ENCODE data around the gene ABHD16A. TPM values are rescaled to one million over a fixed set of nuclear protein-coding genes. Genes with fewer than 3 reads are reported as not detected.
A peak's percentile ranks its signal among the peaks of the same experiment; 100 is the strongest.

Gene ABHD16A
- total and polyA plus RNA-seq, 7 donors: 26.6 to 56.6 (median 34.4) TPM

- Histone ChIP-seq H3K36me3 (ENCODE audit: insufficient read depth in 1 of 2, low read depth in 1 of 2) (peaks cover 0 to 28% of the 10 kb centered on the region in 2 donors), H3K4me3 (peak within 1 kb of the TSS; percentile 71), H3K27me3 (ENCODE audit: insufficient read depth in 3 of 3, low read length in 2 of 3) (peaks cover 0 to 11% (median 0%) of the 10 kb centered on the region in 3 donors), H3K27ac (peak within 1 kb of the TSS; percentile 74), H3K4me1 (peaks cover 27% of the 10 kb centered on the region), H3K9me3 (no peaks in the 10 kb centered on the region)
- DNase-seq (peak; percentile 87 to 90), ATAC-seq (peak; percentile 17 to 35 (median 24))
- 5 to 9% (median 8%) methylated on average over 20 to 24 of the region's 24 CpGs for WGBS, 3 donors
- TF ChIP-seq CTCF (IDR thresholded peaks at IDR 0.05): no peak
- intact Hi-C loops (cut with DNase I): loop anchor here in 1 of 2 donors (5.0 kb wide), 1 partner anchor 69 kb away; the partner anchor contains the start of genes CSNK2B and LY6G5B
Measured at GRCh38 chr6:31736021-31736767, 33.1 kb upstream of the ABHD16A start, which contains the start of gene CLIC1. Gene CLIC1, minus strand, starts transcription at chr6:31736530. Its CDS starts 230 bp downstream, at chr6:31736300.

- intact Hi-C loops (cut with DNase I): loop anchor here in 1 of 2 donors (5.0 kb wide), 1 partner anchor 68 kb away; the partner anchor contains the start of genes CSNK2B and LY6G5B
- H3K27me3 ChIP-seq (ENCODE audit: insufficient read depth in 3 of 3, low read length in 2 of 3): peaks cover 0 to 11% (median 0%) of the 10 kb centered on the region in 3 donors
- H3K4me3 ChIP-seq: peak overlapping the region; percentile 71
- H3K27ac ChIP-seq: peak overlapping the region; percentile 74
- ATAC-seq (peak in 1 of 4 donors; percentile 26), DNase-seq (no peak)
- WGBS, 3 donors: 13 to 17% (median 14%) methylated on average over 18 of the region's 18 CpGs
- H3K36me3 ChIP-seq (ENCODE audit: insufficient read depth in 1 of 2, low read depth in 1 of 2): peaks cover 0 to 35% of the 10 kb centered on the region in 2 donors
- peaks cover 27% of the 10 kb centered on the region for H3K4me1 ChIP-seq
- no peak for TF ChIP-seq CTCF (IDR thresholded peaks at IDR 0.05)
- H3K9me3 ChIP-seq: no peaks in the 10 kb centered on the region
Measured at GRCh38 chr6:31734821-31735406, 31.8 kb upstream of the ABHD16A start.

- intact Hi-C loops (cut with DNase I): no loop called here
- 38 to 53% (median 53%) methylated on average over 2 of the region's 2 CpGs for WGBS, 3 donors
- peak overlapping the region; percentile 74 for H3K27ac ChIP-seq
- peak overlapping the region; percentile 71 for H3K4me3 ChIP-seq
- TF ChIP-seq CTCF (IDR thresholded peaks at IDR 0.05): no peak
- H3K4me1 ChIP-seq: peaks cover 24% of the 10 kb centered on the region
- no peaks in the 10 kb centered on the region for H3K9me3 ChIP-seq
- peaks cover 0 to 11% (median 0%) of the 10 kb centered on the region in 3 donors for H3K27me3 ChIP-seq (ENCODE audit: insufficient read depth in 3 of 3, low read length in 2 of 3)
- ATAC-seq (peak in 1 of 4 donors; percentile 20), DNase-seq (no peak)
- peaks cover 0 to 35% of the 10 kb centered on the region in 2 donors for H3K36me3 ChIP-seq (ENCODE audit: insufficient read depth in 1 of 2, low read depth in 1 of 2)
Measured at GRCh38 chr6:31734247-31734820, 31.2 kb upstream of the ABHD16A start.

GRCh38 chr6:31733734-31734133, 30.6 kb upstream of the ABHD16A start:
- TF ChIP-seq CTCF (IDR thresholded peaks at IDR 0.05): no peak

More at GRCh38 chr6:31733734-31734133, 30.6 kb upstream of the ABHD16A start:
- 82 to 92% (median 87%) methylated on average over 4 of the region's 4 CpGs for WGBS, 3 donors
- no peaks in the 10 kb centered on the region for H3K9me3 ChIP-seq
- H3K4me3 ChIP-seq: no peak overlapping the region
- intact Hi-C loops (cut with DNase I): no loop called here
- DNase-seq (no peak), ATAC-seq (no peak)
- peaks cover 0 to 35% of the 10 kb centered on the region in 2 donors for H3K36me3 ChIP-seq (ENCODE audit: insufficient read depth in 1 of 2, low read depth in 1 of 2)
- peaks cover 26% of the 10 kb centered on the region for H3K4me1 ChIP-seq
- H3K27me3 ChIP-seq (ENCODE audit: insufficient read depth in 3 of 3, low read length in 2 of 3): peaks cover 0 to 11% (median 0%) of the 10 kb centered on the region in 3 donors
- peak overlapping the region; percentile 74 for H3K27ac ChIP-seq
